Measurements from ENCODE around the gene SIPA1L2.

DNA sequence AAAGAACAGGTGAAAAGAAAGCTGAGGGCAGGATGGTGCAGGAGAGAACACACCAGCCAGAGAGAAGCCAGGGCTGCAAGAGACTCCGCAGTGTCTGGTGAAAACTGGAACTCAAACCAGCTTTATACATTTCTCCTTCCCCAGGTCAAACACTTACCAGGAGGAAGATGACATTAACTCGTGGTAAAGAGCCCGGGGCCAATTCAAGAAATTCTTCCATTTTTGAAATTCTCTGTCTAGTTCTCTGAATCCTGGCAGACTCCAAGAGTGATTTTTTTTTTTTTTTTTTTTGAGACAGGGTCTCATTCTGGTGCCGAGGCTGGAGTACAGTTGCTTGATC lies 25.8 kb upstream of the SIPA1L2 start:
- TF ChIP-seq, protein P1, sequence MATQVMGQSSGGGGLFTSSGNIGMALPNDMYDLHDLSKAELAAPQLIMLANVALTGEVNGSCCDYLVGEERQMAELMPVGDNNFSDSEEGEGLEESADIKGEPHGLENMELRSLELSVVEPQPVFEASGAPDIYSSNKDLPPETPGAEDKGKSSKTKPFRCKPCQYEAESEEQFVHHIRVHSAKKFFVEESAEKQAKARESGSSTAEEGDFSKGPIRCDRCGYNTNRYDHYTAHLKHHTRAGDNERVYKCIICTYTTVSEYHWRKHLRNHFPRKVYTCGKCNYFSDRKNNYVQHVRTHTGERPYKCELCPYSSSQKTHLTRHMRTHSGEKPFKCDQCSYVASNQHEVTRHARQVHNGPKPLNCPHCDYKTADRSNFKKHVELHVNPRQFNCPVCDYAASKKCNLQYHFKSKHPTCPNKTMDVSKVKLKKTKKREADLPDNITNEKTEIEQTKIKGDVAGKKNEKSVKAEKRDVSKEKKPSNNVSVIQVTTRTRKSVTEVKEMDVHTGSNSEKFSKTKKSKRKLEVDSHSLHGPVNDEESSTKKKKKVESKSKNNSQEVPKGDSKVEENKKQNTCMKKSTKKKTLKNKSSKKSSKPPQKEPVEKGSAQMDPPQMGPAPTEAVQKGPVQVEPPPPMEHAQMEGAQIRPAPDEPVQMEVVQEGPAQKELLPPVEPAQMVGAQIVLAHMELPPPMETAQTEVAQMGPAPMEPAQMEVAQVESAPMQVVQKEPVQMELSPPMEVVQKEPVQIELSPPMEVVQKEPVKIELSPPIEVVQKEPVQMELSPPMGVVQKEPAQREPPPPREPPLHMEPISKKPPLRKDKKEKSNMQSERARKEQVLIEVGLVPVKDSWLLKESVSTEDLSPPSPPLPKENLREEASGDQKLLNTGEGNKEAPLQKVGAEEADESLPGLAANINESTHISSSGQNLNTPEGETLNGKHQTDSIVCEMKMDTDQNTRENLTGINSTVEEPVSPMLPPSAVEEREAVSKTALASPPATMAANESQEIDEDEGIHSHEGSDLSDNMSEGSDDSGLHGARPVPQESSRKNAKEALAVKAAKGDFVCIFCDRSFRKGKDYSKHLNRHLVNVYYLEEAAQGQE (IDR thresholded peaks at IDR 0.05; ENCODE audit: insufficient replicate concordance, low read depth), result no peak
- TF ChIP-seq, protein P2, sequence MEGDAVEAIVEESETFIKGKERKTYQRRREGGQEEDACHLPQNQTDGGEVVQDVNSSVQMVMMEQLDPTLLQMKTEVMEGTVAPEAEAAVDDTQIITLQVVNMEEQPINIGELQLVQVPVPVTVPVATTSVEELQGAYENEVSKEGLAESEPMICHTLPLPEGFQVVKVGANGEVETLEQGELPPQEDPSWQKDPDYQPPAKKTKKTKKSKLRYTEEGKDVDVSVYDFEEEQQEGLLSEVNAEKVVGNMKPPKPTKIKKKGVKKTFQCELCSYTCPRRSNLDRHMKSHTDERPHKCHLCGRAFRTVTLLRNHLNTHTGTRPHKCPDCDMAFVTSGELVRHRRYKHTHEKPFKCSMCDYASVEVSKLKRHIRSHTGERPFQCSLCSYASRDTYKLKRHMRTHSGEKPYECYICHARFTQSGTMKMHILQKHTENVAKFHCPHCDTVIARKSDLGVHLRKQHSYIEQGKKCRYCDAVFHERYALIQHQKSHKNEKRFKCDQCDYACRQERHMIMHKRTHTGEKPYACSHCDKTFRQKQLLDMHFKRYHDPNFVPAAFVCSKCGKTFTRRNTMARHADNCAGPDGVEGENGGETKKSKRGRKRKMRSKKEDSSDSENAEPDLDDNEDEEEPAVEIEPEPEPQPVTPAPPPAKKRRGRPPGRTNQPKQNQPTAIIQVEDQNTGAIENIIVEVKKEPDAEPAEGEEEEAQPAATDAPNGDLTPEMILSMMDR (IDR thresholded peaks at IDR 0.05; ENCODE audit: insufficient read depth, low read length), result no peak
- TF ChIP-seq POLR2AphosphoS5 (IDR thresholded peaks at IDR 0.05; ENCODE audit: low read depth), result no peak
- no peak for TF ChIP-seq SPI1 (IDR thresholded peaks at IDR 0.05; ENCODE audit: borderline replicate concordance, low read depth)
- no peak for TF ChIP-seq GABPA (IDR thresholded peaks at IDR 0.05; ENCODE audit: low read depth)

All from HL-60 (cell line).